ENCODE data around the gene SLC6A13.

DNA sequence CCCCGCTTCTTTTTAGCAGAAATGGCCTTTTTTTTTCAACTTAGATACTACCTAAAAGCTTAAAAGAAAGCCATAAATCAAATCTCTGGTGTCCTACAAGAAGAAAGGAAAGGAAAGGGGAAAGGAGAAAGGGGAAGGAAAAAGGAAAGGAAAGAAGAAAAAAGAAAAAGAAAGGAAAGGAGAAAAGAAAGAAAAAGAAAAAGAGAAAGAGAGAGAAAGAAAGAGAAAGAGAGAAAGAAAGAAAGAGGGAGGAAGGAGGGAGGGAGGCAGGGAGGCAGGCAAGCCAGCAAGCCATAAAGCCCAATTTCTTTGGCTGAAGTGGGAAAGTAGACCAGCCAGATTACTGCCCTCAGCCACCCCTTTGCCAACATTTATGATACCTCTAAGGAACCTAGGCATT, 32.5 kb upstream of the SLC6A13 start:
- no peak for TF ChIP-seq POLR2AphosphoS5 (IDR thresholded peaks at IDR 0.05)
- TF ChIP-seq, protein P1, sequence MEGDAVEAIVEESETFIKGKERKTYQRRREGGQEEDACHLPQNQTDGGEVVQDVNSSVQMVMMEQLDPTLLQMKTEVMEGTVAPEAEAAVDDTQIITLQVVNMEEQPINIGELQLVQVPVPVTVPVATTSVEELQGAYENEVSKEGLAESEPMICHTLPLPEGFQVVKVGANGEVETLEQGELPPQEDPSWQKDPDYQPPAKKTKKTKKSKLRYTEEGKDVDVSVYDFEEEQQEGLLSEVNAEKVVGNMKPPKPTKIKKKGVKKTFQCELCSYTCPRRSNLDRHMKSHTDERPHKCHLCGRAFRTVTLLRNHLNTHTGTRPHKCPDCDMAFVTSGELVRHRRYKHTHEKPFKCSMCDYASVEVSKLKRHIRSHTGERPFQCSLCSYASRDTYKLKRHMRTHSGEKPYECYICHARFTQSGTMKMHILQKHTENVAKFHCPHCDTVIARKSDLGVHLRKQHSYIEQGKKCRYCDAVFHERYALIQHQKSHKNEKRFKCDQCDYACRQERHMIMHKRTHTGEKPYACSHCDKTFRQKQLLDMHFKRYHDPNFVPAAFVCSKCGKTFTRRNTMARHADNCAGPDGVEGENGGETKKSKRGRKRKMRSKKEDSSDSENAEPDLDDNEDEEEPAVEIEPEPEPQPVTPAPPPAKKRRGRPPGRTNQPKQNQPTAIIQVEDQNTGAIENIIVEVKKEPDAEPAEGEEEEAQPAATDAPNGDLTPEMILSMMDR (IDR thresholded peaks at IDR 0.05), result no peak
- TF ChIP-seq POLR2A (IDR thresholded peaks at IDR 0.05), result no peak
